Mesendoderm (in vitro differentiated cells): ENCODE data around the gene FOXC1.

Experiments
- DNase-seq: peaks from one replicate; pipeline ENCODE4 v3.0.0; 2013
- H2AK5ac ChIP-seq: 2 replicates; pipeline ENCODE4 v1.6.1; 2013; ENCODE audit warnings: low read length, inconsistent platforms
- H2BK120ac ChIP-seq: 2 replicates; pipeline ENCODE4 v1.6.1; 2013; ENCODE audit warnings: low read depth, mild to moderate bottlenecking, low read length, moderate library complexity, mixed read lengths
- H2BK15ac ChIP-seq: replicated peaks from 2 replicates; pipeline ENCODE4 v1.6.1; 2013; ENCODE audit warnings: low read depth, mild to moderate bottlenecking, moderate library complexity
- H2BK5ac ChIP-seq: 2 replicates; pipeline ENCODE4 v1.6.1; 2013; ENCODE audit warnings: low read length, inconsistent platforms
- H3K18ac ChIP-seq: 2 replicates; pipeline ENCODE4 v1.6.1; 2013; ENCODE audit warnings: mild to moderate bottlenecking, low read length, mixed read lengths
- H3K23ac ChIP-seq: one replicate; pipeline ENCODE4 v1.6.1; 2013; ENCODE audit warnings: low read length
- H3K27ac ChIP-seq: 2 replicates; pipeline ENCODE4 v1.5.1; 2013; ENCODE audit warnings: low read depth, mild to moderate bottlenecking, inconsistent platforms, low read length, moderate library complexity
- H3K27me3 ChIP-seq: 2 replicates; pipeline ENCODE4 v1.6.1; 2013; ENCODE audit warnings: low read length, control low read depth, mild to moderate bottlenecking, inconsistent platforms; ENCODE audit not compliant: insufficient read depth, poor library complexity
- H3K36me3 ChIP-seq: 2 replicates; pipeline ENCODE4 v1.6.1; 2013; ENCODE audit warnings: low read length, inconsistent platforms; ENCODE audit not compliant: control insufficient read depth, insufficient read depth
- H3K4ac ChIP-seq: one replicate; pipeline ENCODE4 v1.6.1; 2013; ENCODE audit warnings: low read depth, mild to moderate bottlenecking, low read length, moderate library complexity
- H3K4me1 ChIP-seq: 2 replicates; pipeline ENCODE4 v1.6.1; 2013; ENCODE audit warnings: low read depth, low read length, inconsistent platforms; ENCODE audit not compliant: control insufficient read depth
- H3K4me2 ChIP-seq: 2 replicates; pipeline ENCODE4 v1.6.1; 2013; ENCODE audit warnings: low read length
- H3K4me3 ChIP-seq: 2 replicates; pipeline ENCODE4 v1.5.1; 2013; ENCODE audit warnings: mild to moderate bottlenecking, low read length
- H3K56ac ChIP-seq: one replicate; pipeline ENCODE4 v1.6.1; 2013; ENCODE audit warnings: low read length
- H3K79me1 ChIP-seq: 2 replicates; pipeline ENCODE4 v1.6.1; 2013; ENCODE audit warnings: low read length, inconsistent platforms
- H3K79me2 ChIP-seq: 2 replicates; pipeline ENCODE4 v1.6.1; 2013; ENCODE audit warnings: mild to moderate bottlenecking, low read length; ENCODE audit not compliant: control insufficient read depth, insufficient read depth
- H3K9ac ChIP-seq: 2 replicates; pipeline ENCODE4 v1.6.1; 2013; ENCODE audit warnings: low read length, inconsistent platforms
- H4K5ac ChIP-seq: one replicate; pipeline ENCODE4 v1.6.1; 2013; ENCODE audit warnings: low read length
- H4K8ac ChIP-seq: one replicate; pipeline ENCODE4 v1.6.1; 2013; ENCODE audit warnings: low read depth, mild to moderate bottlenecking, control low read depth, low read length, moderate library complexity
- WGBS: extraction: QIAGEN DNeasy Blood & Tissue Kit; methylation state at CpG from one replicate; pipeline ENCODE4 v1.1.7; 2013; ENCODE audit warnings: low lambda C conversion rate, missing lambda C conversion rate; ENCODE audit not compliant: insufficient coverage; ENCODE audit errors: extremely low coverage; 5-methylcytosine and 5-hydroxymethylcytosine counted together

Gene FOXC1

DNA sequence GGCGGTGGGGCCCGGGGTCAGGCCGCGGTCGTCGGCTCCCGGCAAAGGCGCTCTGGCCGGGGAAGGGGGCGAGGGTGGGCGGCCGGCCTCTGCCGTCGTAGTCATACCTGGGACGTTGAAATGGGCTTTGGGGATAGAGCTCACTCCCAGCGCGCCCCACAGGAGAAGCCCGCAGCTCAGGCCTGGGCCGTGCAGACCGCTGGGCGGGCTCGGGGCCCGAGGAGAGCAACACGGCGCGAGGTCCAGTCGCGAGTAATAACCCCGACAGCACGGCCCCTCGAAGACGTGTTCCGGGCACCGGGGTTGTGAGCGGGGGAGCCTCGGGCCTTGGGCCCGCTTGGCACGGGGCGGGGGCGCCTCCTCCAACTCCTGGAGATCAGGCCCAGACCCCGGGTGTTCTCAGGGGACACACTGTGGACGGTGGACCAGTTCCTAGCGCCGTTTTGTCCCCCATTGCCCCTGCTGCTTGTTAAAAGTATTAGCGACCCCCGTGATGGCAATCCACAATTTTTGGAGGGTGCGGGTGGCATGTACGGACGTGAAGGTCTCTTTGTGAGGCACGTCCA lies 10.9 kb downstream of the FOXC1 start:
- Histone ChIP-seq H3K36me3 (no peaks in the 10 kb centered on the region), H3K27ac (no peak overlapping the region), H3K79me1 (no peaks in the 10 kb centered on the region), H3K27me3 (peaks cover 85% of the 10 kb centered on the region), H3K18ac (no peak overlapping the region), H2BK15ac (no peak overlapping the region), H2AK5ac (no peak overlapping the region), H3K4me3 (no peak overlapping the region), H3K23ac (no peak overlapping the region), H3K4ac (no peak overlapping the region), H3K4me2 (peak overlapping the region; percentile 37), H2BK120ac (no peak overlapping the region), H2BK5ac (no peak overlapping the region), H3K79me2 (no peaks in the 10 kb centered on the region), H4K8ac (no peak overlapping the region), H3K56ac (peak overlapping the region; percentile 75), H3K4me1 (peaks cover 6% of the 10 kb centered on the region), H4K5ac (no peak overlapping the region), H3K9ac (peak overlapping the region; percentile 53)
- WGBS = no CpG with 5 or more reads among the region's 50 CpGs
- DNase-seq = no peak

DNA sequence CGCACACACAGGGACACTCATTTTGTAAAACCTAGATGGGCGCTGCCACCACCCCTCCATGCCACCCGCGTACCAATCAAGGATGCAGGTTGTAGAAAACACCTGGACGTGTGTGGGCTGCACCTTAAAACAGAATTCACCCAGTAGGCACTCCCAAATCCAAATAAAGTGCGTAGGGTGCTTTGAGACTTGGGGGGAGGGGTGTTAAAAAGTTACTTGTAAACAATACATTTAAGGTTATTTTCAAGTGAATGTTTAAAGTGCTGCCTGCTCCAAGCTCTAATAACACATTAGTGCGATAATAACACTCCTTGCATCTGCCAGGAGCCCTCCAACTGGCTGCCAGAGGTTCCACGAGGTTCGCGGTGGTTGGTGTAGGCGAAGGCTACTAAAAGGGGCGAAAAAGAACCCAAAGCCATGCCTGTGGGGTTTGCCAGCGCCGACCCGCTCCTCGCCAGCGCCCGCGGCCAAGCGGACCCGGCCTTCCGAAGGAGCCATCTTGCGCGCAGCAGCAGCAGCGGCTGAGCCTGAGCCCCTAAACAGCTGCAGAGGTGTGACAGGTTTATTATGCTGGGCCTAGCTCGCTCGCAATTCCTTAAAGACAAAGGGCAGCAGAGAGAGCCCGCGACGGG lies 11.5 kb downstream of the FOXC1 start:
- no peak overlapping the region for H3K9ac ChIP-seq
- no peak overlapping the region for H3K23ac ChIP-seq
- no peaks in the 10 kb centered on the region for H3K79me1 ChIP-seq
- no peak overlapping the region for H3K4me3 ChIP-seq
- DNase-seq = peak; percentile 48
- H3K27me3 ChIP-seq = peaks cover 85% of the 10 kb centered on the region
- H2AK5ac ChIP-seq = no peak overlapping the region
- no peak overlapping the region for H2BK5ac ChIP-seq
- peak overlapping the region; percentile 17 for H3K56ac ChIP-seq
- H3K18ac ChIP-seq = no peak overlapping the region
- H3K36me3 ChIP-seq = no peaks in the 10 kb centered on the region
- H3K4ac ChIP-seq = no peak overlapping the region
- H2BK120ac ChIP-seq = no peak overlapping the region
- peaks cover 6% of the 10 kb centered on the region for H3K4me1 ChIP-seq
- no peak overlapping the region for H3K4me2 ChIP-seq
- H4K5ac ChIP-seq = no peak overlapping the region
- H2BK15ac ChIP-seq = no peak overlapping the region
- no peak overlapping the region for H4K8ac ChIP-seq
- H3K27ac ChIP-seq = no peak overlapping the region
- no peaks in the 10 kb centered on the region for H3K79me2 ChIP-seq
- WGBS = no CpG with 5 or more reads among the region's 30 CpGs

- no CpG with 5 or more reads among the region's 15 CpGs for WGBS
- no peak overlapping the region for H2AK5ac ChIP-seq
- H3K4me1 ChIP-seq = peaks cover 7% of the 10 kb centered on the region
These were observed 12.6 kb downstream of the FOXC1 start for GRCh38 chr6:1622220-1622850.

GRCh38 chr6:1622851-1623768 lies 13.4 kb downstream of the FOXC1 start:
- Histone ChIP-seq H2BK120ac (no peak overlapping the region), H2BK5ac (no peak overlapping the region), H3K4me1 (peaks cover 7% of the 10 kb centered on the region), H3K4ac (no peak overlapping the region), H3K9ac (no peak overlapping the region), H4K8ac (no peak overlapping the region), H2BK15ac (no peak overlapping the region), H3K56ac (no peak overlapping the region), H3K18ac (no peak overlapping the region), H3K79me2 (no peaks in the 10 kb centered on the region), H3K4me2 (no peak overlapping the region), H3K27me3 (peaks cover 76% of the 10 kb centered on the region), H3K23ac (no peak overlapping the region), H3K79me1 (no peaks in the 10 kb centered on the region), H3K36me3 (no peaks in the 10 kb centered on the region), H2AK5ac (no peak overlapping the region), H3K4me3 (no peak overlapping the region), H3K27ac (no peak overlapping the region), H4K5ac (no peak overlapping the region)
- WGBS = no CpG with 5 or more reads among the region's 8 CpGs
- DNase-seq = peak; percentile 73

More at GRCh38 chr6:1622220-1622850, 12.6 kb downstream of the FOXC1 start:
- no peak overlapping the region for H3K56ac ChIP-seq
- no peak overlapping the region for H4K5ac ChIP-seq
- no peaks in the 10 kb centered on the region for H3K36me3 ChIP-seq
- no peak overlapping the region for H2BK15ac ChIP-seq
- H3K79me2 ChIP-seq = no peaks in the 10 kb centered on the region
- no peak overlapping the region for H3K4me3 ChIP-seq
- H3K23ac ChIP-seq = no peak overlapping the region
- H3K4ac ChIP-seq = no peak overlapping the region
- H4K8ac ChIP-seq = no peak overlapping the region
- no peak overlapping the region for H3K18ac ChIP-seq
- H3K27me3 ChIP-seq = peaks cover 83% of the 10 kb centered on the region
- H3K79me1 ChIP-seq = no peaks in the 10 kb centered on the region
- DNase-seq = no peak
- no peak overlapping the region for H3K27ac ChIP-seq
- H3K9ac ChIP-seq = no peak overlapping the region
- H3K4me2 ChIP-seq = no peak overlapping the region
- H2BK5ac ChIP-seq = no peak overlapping the region
- H2BK120ac ChIP-seq = no peak overlapping the region

GRCh38 chr6:1623769-1624057 lies 14.0 kb downstream of the FOXC1 start:
- no CpG with 5 or more reads among the region's 12 CpGs for WGBS
- no peak overlapping the region for H4K5ac ChIP-seq
- H3K9ac ChIP-seq = no peak overlapping the region
- H2BK5ac ChIP-seq = no peak overlapping the region
- no peak overlapping the region for H3K4me2 ChIP-seq
- H3K36me3 ChIP-seq = no peaks in the 10 kb centered on the region
- no peak overlapping the region for H2BK15ac ChIP-seq
- no peak overlapping the region for H3K56ac ChIP-seq
- H3K27me3 ChIP-seq = peaks cover 70% of the 10 kb centered on the region
- no peak overlapping the region for H2BK120ac ChIP-seq
- no peak overlapping the region for H3K27ac ChIP-seq
- H3K23ac ChIP-seq = no peak overlapping the region
- H3K18ac ChIP-seq = no peak overlapping the region
- H3K79me2 ChIP-seq = no peaks in the 10 kb centered on the region
- no peak overlapping the region for H2AK5ac ChIP-seq
- H3K4ac ChIP-seq = no peak overlapping the region
- no peak overlapping the region for H4K8ac ChIP-seq
- H3K4me3 ChIP-seq = no peak overlapping the region
- no peaks in the 10 kb centered on the region for H3K79me1 ChIP-seq
- H3K4me1 ChIP-seq = peaks cover 5% of the 10 kb centered on the region
- DNase-seq = no peak
